M059J (cell line): ENCODE data around the gene RNF43. TPM values are rescaled to one million over a fixed set of nuclear protein-coding genes. Genes with fewer than 3 reads are reported as not detected.

ENCODE experiments used
- DNase-seq: peaks from one replicate; pipeline ENCODE4 v3.0.0-alpha.2; 2012; ENCODE audit warnings: low read depth
- total RNA-seq: library from RNA; depleted of rRNA; stranded (reverse); fragments of >200 nt; shearing (Covaris generic); gene quantifications from 2 replicates; pipeline ENCODE4 v1.2.3, GENCODE V29; 2014

RNF43 gene
- total RNA-seq, 1 experiment from 2014 or later = 0.17 TPM

DNA sequence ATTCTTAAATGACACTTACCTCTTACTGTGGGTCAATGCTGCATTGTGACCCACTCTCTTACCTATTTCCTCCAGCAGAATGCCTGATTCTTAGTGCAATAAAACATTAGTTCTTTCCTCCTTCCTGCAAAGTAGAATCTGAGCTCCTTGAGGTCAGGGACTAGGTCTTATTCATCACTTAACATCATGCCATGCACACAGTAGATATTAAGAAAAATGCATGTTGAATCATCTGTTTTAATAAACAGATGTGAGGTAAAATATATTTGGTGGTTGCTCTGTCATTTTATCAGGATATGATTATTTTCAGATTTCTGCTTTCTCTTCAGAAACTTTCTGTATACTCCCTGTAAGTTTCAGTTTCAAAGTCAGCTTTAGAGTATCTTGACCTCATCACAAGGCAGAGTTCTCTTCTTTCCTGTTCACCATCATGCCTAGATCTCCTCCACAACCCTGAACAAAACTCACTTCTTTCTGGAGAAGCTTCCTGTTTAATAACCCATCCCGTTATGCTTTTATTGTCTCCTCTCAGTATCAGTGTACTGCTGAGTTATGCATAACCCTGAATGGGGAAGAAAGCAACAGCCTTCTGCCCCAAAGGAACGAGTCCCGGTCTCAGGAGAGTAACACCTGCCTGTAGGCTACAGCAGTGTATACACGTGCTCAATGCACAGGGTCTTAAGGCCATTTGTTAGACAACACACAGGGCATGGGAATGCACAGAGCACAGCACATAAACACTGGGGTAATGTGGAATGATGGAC lies 35.0 kb downstream of the RNF43 start:
- DNase-seq = no peak

DNA sequence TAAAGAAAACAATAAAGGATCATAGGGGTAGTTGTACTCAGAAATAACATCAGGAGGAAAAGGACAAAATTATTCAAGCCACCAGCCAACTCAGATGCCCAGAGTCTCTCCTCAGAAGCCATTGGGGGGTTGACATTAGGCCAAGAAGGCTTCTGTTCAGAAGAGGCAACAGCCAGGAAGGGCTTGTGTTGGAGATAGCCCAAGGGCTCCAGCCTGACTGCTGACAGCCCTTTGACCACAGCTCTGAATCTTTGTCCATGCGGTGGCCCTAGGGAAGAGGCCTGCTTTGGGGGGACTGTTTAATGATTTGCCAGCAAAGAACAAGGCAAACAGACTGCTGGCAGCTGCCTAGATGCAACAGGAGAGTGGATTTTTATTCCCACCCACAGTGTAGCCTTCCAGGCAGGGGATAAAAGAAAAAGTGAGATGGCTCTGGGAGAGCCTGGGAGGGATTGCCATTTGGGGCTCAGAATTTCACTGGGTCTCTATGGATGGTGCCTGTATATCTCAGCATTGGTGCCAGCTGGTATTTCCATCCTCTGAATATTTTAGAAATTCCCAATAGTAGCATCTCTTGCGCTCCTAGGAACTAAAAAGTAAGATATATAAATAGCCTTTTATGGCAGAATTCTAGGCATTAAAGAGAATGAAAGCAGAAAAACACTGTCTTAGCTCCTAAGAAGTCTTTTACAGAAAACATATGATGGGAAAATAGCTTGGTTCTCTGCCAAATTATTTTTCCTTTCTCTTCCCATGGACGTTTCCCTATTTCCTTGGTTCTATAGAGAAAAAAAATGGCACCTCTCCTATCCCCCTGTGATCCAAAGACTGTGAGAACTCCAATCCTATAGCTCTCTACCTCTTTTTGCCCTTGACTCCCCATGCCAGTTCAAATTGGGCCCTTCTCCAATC lies 36.0 kb downstream of the RNF43 start:
- DNase-seq = peak; percentile 30

DNA sequence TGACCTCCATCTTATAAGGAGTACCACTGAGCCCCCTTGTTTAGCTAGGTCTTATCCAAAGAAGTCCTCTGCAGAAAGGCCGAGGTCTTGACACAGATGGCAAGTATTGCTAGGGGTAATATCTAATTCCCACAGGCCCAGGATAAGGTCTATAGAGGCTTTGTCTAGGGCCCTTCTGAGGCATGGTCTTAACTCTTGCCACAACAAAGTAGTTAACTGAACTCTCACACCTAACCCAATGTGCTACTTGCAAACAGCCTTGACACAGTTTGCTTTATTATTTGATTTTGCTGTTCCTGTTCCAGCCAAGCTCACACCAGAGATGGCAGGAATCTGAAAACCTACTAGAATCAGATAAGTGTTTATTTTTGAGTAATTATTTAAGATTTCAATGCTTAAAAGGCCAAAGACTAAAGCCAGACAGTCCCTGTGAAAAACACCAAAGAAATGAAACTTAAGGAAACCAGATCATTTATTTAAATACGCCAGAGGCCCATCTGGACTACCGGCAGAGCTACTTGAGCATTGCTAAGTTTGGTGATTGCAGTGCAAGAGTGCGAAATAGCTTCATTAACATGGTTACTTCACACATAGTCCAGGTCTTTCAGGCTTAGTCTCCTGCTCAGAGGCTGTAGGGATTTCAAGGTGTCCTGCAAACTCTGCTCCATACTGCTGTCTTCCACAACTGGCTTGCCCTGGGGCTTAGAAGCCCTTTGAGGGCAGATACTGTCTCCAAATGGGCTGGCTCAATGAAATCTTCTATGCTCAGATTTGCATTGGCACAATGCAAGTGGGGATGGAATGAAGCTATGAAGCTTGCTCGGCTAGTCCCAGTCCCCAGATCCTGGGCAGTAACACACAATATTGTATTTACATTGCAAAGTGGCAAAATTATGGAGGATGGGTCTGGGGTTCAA lies 36.9 kb downstream of the RNF43 start:
- DNase-seq = no peak

DNA sequence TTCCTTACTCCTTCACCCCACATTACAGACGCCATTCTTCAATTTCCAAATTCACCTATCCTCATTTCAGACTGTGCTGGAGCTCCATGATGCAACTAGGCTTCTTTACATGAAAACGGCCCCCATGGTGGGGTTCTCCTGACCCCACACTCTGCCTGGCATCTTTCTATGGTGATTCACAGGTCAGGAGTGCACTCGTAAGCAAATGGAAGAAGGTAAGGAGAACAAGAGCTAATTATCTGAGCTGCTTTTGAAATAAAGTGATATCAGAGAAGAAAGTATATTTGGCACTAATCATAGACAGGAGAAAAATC lies 37.9 kb downstream of the RNF43 start:
- no peak for DNase-seq

DNA sequence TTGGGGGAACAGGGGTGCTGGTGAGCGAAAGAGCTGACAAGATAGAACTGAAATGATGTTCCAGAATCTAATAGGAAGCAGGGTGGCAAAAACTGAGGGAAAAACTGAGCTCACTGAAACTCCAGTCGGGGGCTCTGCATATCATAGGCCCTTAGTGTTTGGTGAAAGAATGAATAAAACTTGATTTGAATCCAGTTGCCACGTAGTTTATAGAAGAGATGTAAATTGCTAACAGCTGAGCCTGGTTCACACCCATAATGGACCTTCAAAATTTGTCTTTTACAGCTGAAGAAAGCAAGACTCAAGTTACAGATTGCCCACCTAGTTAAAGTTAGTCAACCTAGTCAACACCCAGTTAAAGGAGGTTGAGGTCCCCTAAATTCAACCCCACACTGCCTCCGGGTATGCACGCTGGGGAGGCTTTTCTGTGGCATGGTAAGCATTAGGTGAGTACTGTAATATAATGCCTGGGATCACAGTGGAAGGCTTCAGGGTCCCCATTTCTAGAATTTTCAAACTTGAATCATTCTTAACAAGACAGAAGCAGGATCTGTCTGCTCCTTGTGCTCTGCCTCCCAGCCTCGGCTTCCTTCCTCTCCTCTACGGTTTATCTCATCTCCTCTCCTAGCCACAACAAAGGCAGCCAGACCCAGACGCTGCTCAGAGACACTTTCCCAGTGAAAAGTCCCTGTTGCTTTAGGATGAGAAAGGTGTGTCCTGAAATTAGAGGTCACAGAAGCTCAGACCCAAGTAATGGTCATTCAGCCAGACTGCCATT lies 38.4 kb downstream of the RNF43 start:
- DNase-seq = no peak

DNA sequence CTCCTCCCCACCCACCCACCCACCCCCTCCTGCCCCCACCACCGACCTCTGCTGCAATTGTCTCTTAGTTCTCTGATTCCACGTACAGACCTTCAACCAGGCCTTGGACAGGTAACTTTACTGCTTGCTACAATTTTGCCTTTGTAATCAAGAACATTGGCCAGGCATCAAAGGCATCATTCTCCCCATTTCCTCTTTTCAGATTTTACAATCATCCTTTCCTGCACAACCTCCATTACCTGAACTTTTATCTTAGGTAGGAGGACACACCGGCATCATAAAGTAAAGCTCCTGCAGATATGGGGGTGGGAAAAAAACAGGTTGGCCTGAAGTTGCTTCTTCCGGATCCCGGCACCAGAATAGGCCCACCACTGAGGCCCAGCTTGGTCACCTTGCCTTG lies 39.7 kb downstream of the RNF43 start:
- no peak for DNase-seq

DNA sequence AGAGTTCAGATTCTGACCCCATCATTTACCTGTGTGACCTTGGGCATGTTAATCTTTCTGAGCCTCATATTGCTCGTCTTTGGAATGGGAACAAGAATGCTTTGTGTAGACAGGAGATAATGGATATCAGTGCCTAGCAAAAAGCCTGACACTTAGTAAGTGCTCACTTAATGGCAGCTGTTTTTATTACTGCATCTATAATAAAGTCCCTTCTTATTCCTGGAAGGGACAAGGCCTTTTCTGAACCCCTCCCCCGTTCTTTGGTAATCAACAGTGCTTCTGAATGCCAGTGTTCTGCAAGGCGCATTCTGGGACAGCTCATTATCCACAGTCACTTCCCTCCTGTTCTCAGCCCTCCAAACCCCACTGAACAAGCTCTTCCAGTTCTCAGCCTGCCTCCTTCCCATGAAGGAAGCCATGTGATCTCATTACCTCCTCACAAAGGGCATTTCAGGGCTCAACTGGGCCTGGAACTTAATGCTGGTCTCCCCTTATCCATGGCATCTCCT lies 40.2 kb downstream of the RNF43 start:
- no peak for DNase-seq

DNA sequence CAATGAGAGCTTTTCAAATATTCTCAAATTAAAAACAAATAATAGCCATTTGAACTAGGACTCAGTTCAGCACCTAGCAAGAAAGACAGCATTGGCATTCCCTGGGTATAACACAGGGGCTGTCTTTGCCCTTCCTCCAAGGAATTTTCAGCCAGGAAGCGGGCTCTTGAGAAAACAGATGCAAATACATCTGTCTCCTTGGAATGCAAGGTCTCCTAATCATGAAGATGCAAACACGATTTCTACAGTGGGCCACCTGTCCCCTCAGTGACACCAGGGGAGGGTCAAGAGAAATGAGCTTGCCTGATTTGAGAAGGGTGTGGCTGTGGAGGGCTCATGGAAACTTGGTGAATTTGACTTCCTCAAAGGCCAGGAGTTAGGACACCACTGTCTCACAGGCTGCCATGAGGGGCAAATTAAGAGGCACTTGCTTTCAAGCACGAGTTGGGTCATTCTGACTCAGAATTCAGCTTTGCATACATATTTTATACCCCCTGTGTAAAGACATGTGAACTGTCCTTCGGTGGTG lies 40.8 kb downstream of the RNF43 start:
- DNase-seq = no peak

DNA sequence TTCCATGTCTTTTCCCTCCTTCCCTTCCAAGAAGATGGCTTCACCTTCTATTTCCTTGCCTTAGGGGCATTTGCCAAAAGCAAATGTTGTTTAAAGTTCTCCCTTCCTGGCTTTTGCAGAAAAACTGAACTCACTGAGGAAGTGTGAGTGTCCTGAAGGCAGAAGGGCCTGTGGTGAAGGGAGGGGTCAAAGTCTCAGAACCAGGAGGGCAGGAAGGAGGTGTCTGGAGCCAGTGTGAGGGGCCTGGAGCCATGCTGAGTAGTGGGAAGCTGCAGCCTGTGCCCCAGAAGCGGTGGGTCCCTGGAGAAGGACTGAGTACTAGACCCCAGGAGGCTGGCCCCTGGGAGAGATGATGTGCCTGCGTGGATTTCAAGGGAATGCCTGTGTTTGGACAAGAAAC lies 41.5 kb downstream of the RNF43 start:
- no peak for DNase-seq

DNA sequence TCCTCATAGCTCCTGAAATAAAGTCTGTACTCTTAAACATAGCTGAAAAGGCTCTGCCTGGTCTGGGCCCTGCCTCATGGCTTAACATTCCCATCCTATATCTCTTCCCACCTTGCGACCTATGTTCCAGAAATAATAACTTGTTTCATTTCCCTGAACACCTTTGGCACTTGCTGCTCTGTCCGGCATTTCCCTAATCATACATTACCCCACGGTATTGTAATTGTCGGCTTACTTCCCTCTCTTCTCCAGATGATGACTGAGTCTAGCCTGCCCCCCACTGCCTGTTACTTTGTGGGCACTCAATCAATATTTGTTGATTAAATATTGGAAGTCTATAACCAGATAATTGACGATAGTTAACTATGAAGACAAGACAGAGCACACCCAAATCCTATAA lies 42.1 kb downstream of the RNF43 start:
- DNase-seq = no peak

DNA sequence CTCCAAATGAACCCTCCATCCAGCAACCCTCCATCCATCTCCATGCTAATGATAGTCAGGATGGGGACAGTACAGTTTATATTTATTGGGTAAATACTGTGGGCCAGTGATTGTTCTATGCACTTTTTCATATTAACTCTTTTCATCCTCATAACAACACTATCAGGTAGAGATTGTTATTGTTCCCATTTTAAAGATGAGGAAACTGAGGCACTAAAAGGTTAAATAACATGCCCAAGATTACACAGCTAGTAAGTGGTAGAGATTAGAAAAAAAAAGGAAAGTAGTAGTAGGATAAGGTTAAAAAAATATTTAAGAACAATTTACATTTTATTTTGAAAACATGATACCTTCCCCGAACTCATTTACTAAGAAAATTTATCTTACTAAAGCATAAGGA lies 43.4 kb downstream of the RNF43 start:
- no peak for DNase-seq

DNA sequence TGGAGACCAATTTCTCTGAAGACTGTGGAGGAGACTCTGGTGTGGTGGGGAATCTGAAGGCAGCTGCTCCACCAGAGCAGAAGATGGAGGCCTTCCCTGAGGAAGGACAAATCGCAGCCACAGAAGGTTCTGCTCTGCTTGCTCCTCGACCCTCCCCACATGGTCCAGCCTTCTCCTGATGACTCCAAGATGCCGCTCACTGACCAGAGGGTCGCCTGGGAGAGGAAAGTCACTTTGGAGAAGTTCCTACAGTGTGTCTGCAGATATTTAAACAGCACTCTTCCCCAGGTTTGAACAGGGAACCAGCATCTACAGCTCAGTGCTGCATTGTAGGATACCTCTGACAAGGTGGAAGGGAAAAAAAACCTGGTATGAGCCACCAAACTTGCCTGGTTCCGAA lies 44.3 kb downstream of the RNF43 start:
- no peak for DNase-seq

DNA sequence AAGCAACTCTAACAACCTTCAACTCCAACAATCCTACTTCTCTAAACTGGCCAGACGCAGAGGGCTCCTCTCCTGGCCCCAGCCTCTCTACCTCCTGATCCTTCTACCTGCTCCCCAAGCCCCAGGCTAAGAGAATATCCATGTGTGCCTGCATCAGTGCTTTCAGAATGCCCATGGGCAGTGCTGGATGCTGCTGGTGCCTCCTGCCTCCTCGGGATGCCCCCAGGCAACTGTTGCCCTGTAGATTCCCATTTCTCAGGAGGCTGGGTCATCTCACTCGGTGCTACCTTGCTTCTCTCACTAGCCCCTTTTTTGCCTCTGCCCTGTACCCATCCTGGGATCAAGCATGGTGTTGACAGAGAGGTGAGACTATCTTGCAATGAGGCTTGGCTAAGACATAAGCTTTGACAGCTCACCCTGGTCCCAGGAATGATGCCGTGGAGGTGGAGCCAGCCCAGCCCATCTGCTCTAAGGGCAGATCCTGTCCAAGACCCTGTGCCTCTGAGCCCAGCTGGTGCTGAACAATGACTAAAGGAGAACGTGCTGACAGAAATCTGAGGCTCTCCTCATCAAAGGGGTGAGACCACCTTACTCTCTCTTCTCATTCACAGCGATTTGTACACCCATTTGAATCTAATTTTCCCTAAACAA lies 45.9 kb downstream of the RNF43 start:
- DNase-seq = no peak

DNA sequence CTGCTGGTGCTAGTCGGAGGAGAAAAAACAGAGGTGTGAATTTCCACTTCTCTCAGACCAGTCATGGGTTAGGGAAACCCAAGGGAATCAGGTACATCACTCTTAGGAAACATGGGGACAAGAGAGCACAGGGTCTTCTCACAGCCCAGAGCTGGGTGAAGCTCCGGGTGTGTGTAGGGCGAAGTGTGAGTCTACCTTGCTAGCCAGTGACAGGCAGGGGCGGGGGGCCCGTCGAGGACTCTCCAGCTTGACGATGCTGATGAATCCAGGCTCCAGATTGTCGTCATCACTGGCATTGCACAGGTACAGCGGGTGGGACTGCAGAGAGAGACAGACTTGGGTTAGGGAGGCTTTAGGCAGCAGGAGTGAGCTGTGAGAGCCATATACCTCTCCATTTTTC lies 46.6 kb downstream of the RNF43 start:
- DNase-seq = no peak

DNA sequence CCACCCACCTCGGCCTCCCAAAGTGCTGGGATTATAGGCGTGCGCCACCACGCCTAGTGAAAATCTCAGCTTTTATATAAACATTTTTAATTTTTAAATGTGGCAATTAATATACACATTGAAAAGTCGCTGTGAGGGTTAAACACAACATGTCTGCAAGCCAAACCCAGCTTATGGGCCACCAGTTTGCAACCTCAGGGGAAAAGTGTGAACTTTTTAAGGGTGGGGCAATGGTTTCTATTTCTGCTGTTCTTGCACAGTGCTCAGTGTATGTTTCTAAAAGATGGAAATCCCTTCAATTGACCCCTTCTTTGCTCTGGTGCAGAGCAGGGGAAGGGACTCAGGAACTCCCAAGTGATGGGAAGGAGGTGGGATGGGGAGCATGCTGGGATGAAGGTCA lies 47.0 kb downstream of the RNF43 start:
- no peak for DNase-seq

DNA sequence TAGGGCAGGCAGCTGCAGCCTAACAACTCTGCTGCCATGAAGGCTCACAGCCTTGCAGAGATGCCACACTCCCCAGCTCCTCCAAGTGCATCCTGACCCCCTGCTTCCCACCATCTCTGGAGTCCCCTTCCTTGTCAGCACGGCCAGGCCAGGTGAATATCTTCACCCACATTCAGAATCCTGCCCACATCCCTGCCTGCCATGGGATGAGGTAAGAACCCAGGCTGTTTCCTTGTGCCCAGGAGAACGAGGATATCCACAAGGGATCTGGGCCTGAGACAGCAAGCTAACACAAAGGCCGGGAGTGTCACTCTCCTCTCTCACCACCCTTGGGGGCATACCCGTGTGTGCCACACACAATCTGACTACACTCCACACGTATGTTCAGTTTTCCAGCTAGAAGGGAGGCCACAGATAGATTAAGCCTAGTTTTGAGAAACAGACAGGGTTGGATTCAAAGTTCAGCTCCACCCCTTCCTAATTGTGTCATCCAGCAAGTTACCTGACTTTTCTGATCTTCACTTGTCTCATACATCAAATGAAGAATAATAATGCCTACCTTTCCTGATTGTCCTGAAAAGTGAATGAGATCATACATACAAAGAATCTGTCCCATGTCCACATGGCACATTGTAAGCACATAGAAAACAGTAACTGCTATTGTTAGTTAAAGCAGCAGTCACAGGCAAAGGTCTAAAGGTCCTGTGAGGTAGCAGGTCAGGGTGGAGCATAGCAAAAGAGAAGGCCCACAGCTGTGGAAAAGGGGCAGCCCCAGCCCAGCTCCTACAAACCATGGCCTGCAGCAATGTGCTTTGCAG lies 47.9 kb downstream of the RNF43 start:
- no peak for DNase-seq

DNA sequence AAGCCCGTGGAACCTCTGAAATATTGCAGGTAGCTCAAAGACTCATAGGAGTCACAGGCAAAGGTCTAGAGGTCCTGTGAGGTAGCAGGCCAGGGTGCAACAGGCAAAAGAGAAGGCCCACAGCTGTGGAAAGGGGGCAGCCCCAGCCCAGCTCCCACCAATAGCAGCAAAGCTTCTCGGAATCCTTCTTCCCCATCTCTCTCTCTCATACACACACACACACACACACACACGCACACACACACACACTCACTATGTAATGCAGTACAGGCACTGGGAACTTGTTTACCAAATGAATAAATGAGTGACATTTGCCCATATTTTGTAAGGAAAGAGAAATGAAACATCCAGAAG lies 48.5 kb downstream of the RNF43 start:
- DNase-seq = no peak
